HepG2 (cell line): ENCODE results near the gene CHDH. TPM values are rescaled to one million over a fixed set of nuclear protein-coding genes. Genes with fewer than 3 reads are reported as not detected.

Source experiments
- HOXA9 ChIP-seq: sonication (generic); formaldehyde crosslinking; IDR thresholded peaks from 2 replicates; pipeline ENCODE4 v1.8.1; 2022; ENCODE audit warnings: missing genetic modification reagents, mild to moderate bottlenecking, moderate library complexity, borderline replicate concordance
- IKZF4 ChIP-seq: sonication (generic); formaldehyde crosslinking; IDR thresholded peaks from 2 replicates; pipeline ENCODE4 v1.5.1; 2020; ENCODE audit warnings: borderline replicate concordance, mild to moderate bottlenecking, low read depth, missing genetic modification reagents; ENCODE audit errors: not compliant biosample characterization
- KDM3A ChIP-seq: IDR thresholded peaks from 2 replicates; pipeline ENCODE4 v1.6.1; 2018; ENCODE audit warnings: low read depth, missing compliant biosample characterization
- KDM4B ChIP-seq: sonication (generic); formaldehyde crosslinking; IDR thresholded peaks from 2 replicates; pipeline ENCODE4 v1.4.0; 2020; ENCODE audit warnings: missing genetic modification reagents
- KLF16 ChIP-seq, 2 experiments: sonication (generic) in 1 of 2; formaldehyde crosslinking in 1 of 2; IDR thresholded peaks; 2 replicates each; pipeline versions ENCODE4 v1.6.1 to v1.8.0; 2016 to 2023; ENCODE audit warnings: missing genetic modification reagents in 2 of 2, missing compliant biosample characterization in 1 of 2
- KLF9 ChIP-seq: IDR thresholded peaks from 2 replicates; pipeline ENCODE4 v1.6.1; 2016; ENCODE audit warnings: low read depth
- MTA1 ChIP-seq: sonication (generic); formaldehyde crosslinking; IDR thresholded peaks from 2 replicates; pipeline ENCODE4 v1.4.0; 2020; ENCODE audit warnings: missing genetic modification reagents, mild to moderate bottlenecking, borderline replicate concordance
- PCBP1 ChIP-seq: fragments of 200-400 bp; formaldehyde crosslinking; IDR thresholded peaks from 2 replicates; pipeline ENCODE4 v1.6.1; 2017; ENCODE audit warnings: mild to moderate bottlenecking, low read depth, low read length, borderline replicate concordance
- PHF5A ChIP-seq: IDR thresholded peaks from one replicate; pipeline ENCODE4 v1.6.1; 2018; ENCODE audit warnings: low read depth, missing genetic modification reagents; ENCODE audit not compliant: unreplicated experiment
- POLR2G ChIP-seq: fragments of 200-400 bp; formaldehyde crosslinking; IDR thresholded peaks from 2 replicates; pipeline ENCODE4 v1.6.1; 2018; ENCODE audit warnings: mild to moderate bottlenecking, low read depth, low read length, moderate library complexity
- SIN3B ChIP-seq: fragments of 150-350 bp; IDR thresholded peaks from 2 replicates; pipeline ENCODE4 v1.6.1; 2014; ENCODE audit warnings: low read length
- SOX6 ChIP-seq, 2 experiments: fragments of 450-650 bp in 1 of 2; sonication (generic) in 1 of 2; formaldehyde crosslinking in 1 of 2; IDR thresholded peaks; 2 replicates each; pipeline versions ENCODE4 v1.4.0 to v1.6.1; 2017 to 2020; ENCODE audit warnings: antibody characterized with exemption in 1 of 2, mild to moderate bottlenecking in 1 of 2, missing genetic modification reagents in 1 of 2
- ZMYM2 ChIP-seq: sonication (generic); formaldehyde crosslinking; IDR thresholded peaks from 2 replicates; pipeline ENCODE4 v1.8.0; 2022; ENCODE audit warnings: mild to moderate bottlenecking, missing genetic modification reagents
- ZNF12 ChIP-seq: sonication (generic); formaldehyde crosslinking; IDR thresholded peaks from 2 replicates; pipeline ENCODE4 v1.5.0; 2020; ENCODE audit warnings: missing genetic modification reagents
- ZNF331 ChIP-seq: sonication (generic); formaldehyde crosslinking; IDR thresholded peaks from 2 replicates; pipeline ENCODE4 v1.4.0; 2020; ENCODE audit warnings: missing genetic modification reagents
- ZNF432 ChIP-seq: sonication (generic); formaldehyde crosslinking; IDR thresholded peaks from 2 replicates; pipeline ENCODE4 v1.5.0; 2020; ENCODE audit warnings: missing genetic modification reagents, mild to moderate bottlenecking, borderline replicate concordance
- ZNF670 ChIP-seq: sonication (generic); formaldehyde crosslinking; IDR thresholded peaks from 2 replicates; pipeline ENCODE4 v1.8.0; 2022; ENCODE audit warnings: mild to moderate bottlenecking, missing genetic modification reagents, borderline replicate concordance
- ZNF83 ChIP-seq: sonication (generic); formaldehyde crosslinking; IDR thresholded peaks from 2 replicates; pipeline ENCODE4 v1.4.0; 2020; ENCODE audit warnings: missing genetic modification reagents, mild to moderate bottlenecking, borderline replicate concordance
- ZSCAN31 ChIP-seq: sonication (generic); formaldehyde crosslinking; IDR thresholded peaks from 2 replicates; pipeline ENCODE4 v1.5.0; 2020; ENCODE audit warnings: low read depth, mild to moderate bottlenecking, missing genetic modification reagents
- polyA plus RNA-seq, 8 experiments: library from polyadenylated mRNA; depleted of rRNA in 3 of 8; stranded (reverse) in 7 of 8; unstranded in 1 of 8; fragments of >200 nt; fragmentation: Illumina TruSeq in 4 of 8; extraction: Trizol in 4 of 8; gene quantifications; 2 replicates each; pipeline versions ENCODE4 v1.2.1 to v1.2.3, GENCODE V29; 2011 to 2016; ENCODE audit warnings: low read depth in 4 of 8, missing spikeins in 1 of 8, mixed read lengths in 1 of 8; ENCODE audit not compliant: insufficient read depth in 1 of 8
- total RNA-seq, 5 experiments: library from RNA; depleted of rRNA; stranded (reverse); fragments of >200 nt; fragmentation: Illumina TruSeq; extraction: Trizol; gene quantifications; 2 replicates each; pipeline ENCODE4 v1.2.3, GENCODE V29; 2016; ENCODE audit warnings: low read depth in 1 of 5
- TF ChIP-seq, protein P1 (sequence below): sonication (generic); formaldehyde crosslinking; IDR thresholded peaks from 2 replicates; pipeline ENCODE4 v1.8.1; 2023; ENCODE audit warnings: missing genetic modification reagents, inconsistent platforms, borderline replicate concordance
- TF ChIP-seq, protein P2 (sequence below): sonication (generic); formaldehyde crosslinking; conservative IDR thresholded peaks from 2 replicates; pipeline ENCODE4 v1.4.0; 2020; ENCODE audit warnings: mild to moderate bottlenecking, missing genetic modification reagents, moderate library complexity
- TF ChIP-seq, protein P3 (sequence below): fragments of 450-650 bp; IDR thresholded peaks from 2 replicates; pipeline ENCODE4 v1.6.1; 2017; ENCODE audit warnings: mild to moderate bottlenecking

The CHDH gene
- total and polyA plus RNA-seq, 2 of the 13 experiments (the other 11 are each of a cell fraction or from before 2014, with no cell fraction given), result 28.1 to 48.9 TPM

DNA sequence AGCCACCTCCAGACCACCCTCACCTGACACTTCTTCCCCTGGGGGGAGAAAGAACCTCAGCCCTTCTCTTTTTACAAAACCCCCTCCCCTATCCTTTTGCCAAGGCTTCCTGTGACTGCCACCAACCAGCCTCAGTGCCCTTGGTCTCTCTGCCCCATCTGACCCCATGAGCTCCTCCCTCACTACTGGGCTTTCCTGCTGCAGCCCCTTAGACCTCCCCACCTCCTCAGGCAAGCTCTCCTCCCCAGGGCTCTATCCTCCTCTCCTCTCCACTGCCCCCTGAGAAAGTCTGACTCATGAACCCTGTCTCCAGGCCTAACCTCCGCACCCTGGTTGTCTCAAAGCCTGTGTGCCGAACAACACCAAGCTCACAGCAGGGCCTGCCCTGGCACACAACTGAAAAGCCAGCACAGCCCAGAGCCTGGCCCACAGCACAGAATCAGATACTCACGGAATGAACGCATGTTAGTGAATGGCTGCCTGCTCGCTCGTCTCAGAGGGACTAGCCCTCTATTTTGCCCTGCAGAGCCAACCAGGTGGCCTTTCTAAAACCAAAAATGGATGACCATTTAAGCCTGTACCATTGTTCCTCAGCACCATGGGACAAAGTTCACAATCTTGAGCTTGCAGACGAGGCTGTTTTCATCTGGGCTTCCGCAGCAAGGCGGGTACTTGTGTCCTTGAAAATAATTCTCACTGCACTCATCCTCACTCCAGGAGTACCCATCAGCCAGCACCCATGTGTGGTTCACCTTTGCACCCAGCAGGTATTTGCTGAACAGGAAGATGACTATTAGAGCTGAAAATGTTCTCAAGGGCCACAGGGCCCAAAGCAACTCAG, 1.7 kb downstream of the CHDH start (continued):
- peak in 1 of 2 experiments; percentile 56; a peak in 1 of 4 replicates for TF ChIP-seq KLF16 (CRISPR knock-in tag; IDR thresholded peaks at IDR 0.05)
- no peak; the same call in 1 of the 2 replicates for TF ChIP-seq MTA1 (CRISPR knock-in tag)
- no peak for TF ChIP-seq SIN3B
- no peak for TF ChIP-seq ZNF83 (CRISPR knock-in tag)
- TF ChIP-seq ZNF331 (CRISPR knock-in tag), result peak; percentile 71
- TF ChIP-seq, protein P1, sequence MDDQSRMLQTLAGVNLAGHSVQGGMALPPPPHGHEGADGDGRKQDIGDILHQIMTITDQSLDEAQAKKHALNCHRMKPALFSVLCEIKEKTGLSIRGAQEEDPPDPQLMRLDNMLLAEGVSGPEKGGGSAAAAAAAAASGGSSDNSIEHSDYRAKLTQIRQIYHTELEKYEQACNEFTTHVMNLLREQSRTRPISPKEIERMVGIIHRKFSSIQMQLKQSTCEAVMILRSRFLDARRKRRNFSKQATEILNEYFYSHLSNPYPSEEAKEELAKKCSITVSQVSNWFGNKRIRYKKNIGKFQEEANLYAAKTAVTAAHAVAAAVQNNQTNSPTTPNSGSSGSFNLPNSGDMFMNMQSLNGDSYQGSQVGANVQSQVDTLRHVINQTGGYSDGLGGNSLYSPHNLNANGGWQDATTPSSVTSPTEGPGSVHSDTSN (CRISPR knock-in tag), result no peak
- no peak for TF ChIP-seq IKZF4
- TF ChIP-seq ZMYM2 (CRISPR knock-in tag), result no peak
- peak; percentile 63 for TF ChIP-seq PHF5A (CRISPR knock-in tag)
- TF ChIP-seq KLF9, result no peak
- TF ChIP-seq SOX6 (IDR thresholded peaks at IDR 0.05), result no peak
- TF ChIP-seq SOX6 (CRISPR knock-in tag; IDR thresholded peaks at IDR 0.05), result peak; percentile 87
- TF ChIP-seq, protein P2, sequence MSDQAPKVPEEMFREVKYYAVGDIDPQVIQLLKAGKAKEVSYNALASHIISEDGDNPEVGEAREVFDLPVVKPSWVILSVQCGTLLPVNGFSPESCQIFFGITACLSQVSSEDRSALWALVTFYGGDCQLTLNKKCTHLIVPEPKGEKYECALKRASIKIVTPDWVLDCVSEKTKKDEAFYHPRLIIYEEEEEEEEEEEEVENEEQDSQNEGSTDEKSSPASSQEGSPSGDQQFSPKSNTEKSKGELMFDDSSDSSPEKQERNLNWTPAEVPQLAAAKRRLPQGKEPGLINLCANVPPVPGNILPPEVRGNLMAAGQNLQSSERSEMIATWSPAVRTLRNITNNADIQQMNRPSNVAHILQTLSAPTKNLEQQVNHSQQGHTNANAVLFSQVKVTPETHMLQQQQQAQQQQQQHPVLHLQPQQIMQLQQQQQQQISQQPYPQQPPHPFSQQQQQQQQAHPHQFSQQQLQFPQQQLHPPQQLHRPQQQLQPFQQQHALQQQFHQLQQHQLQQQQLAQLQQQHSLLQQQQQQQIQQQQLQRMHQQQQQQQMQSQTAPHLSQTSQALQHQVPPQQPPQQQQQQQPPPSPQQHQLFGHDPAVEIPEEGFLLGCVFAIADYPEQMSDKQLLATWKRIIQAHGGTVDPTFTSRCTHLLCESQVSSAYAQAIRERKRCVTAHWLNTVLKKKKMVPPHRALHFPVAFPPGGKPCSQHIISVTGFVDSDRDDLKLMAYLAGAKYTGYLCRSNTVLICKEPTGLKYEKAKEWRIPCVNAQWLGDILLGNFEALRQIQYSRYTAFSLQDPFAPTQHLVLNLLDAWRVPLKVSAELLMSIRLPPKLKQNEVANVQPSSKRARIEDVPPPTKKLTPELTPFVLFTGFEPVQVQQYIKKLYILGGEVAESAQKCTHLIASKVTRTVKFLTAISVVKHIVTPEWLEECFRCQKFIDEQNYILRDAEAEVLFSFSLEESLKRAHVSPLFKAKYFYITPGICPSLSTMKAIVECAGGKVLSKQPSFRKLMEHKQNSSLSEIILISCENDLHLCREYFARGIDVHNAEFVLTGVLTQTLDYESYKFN, result peak; percentile 67
- TF ChIP-seq PCBP1, result no peak
- no peak for TF ChIP-seq HOXA9
- TF ChIP-seq KDM4B (CRISPR knock-in tag), result no peak
- TF ChIP-seq ZSCAN31 (CRISPR knock-in tag), result no peak
- TF ChIP-seq ZNF432, result no peak; the same call in 1 of the 2 replicates
- no peak for TF ChIP-seq ZNF12
- TF ChIP-seq KDM3A (CRISPR knock-in tag), result no peak
- TF ChIP-seq ZNF670 (CRISPR knock-in tag), result no peak
- TF ChIP-seq, protein P3, sequence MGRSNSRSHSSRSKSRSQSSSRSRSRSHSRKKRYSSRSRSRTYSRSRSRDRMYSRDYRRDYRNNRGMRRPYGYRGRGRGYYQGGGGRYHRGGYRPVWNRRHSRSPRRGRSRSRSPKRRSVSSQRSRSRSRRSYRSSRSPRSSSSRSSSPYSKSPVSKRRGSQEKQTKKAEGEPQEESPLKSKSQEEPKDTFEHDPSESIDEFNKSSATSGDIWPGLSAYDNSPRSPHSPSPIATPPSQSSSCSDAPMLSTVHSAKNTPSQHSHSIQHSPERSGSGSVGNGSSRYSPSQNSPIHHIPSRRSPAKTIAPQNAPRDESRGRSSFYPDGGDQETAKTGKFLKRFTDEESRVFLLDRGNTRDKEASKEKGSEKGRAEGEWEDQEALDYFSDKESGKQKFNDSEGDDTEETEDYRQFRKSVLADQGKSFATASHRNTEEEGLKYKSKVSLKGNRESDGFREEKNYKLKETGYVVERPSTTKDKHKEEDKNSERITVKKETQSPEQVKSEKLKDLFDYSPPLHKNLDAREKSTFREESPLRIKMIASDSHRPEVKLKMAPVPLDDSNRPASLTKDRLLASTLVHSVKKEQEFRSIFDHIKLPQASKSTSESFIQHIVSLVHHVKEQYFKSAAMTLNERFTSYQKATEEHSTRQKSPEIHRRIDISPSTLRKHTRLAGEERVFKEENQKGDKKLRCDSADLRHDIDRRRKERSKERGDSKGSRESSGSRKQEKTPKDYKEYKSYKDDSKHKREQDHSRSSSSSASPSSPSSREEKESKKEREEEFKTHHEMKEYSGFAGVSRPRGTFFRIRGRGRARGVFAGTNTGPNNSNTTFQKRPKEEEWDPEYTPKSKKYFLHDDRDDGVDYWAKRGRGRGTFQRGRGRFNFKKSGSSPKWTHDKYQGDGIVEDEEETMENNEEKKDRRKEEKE, result no peak
- TF ChIP-seq POLR2G, result peak; percentile 68
